HepG2 (cell line): Measurements from ENCODE around the gene REEP2. TPM values are rescaled to one million over a fixed set of nuclear protein-coding genes. Genes with fewer than 3 reads are reported as not detected.

Source experiments
- ETV5 ChIP-seq: IDR thresholded peaks from 2 replicates; pipeline ENCODE4 v1.6.1; 2018; ENCODE audit warnings: missing biosample characterization, missing genetic modification reagents, inconsistent platforms, borderline replicate concordance
- HOXA3 ChIP-seq: sonication (generic); formaldehyde crosslinking; IDR thresholded peaks from 2 replicates; pipeline ENCODE4 v1.5.0; 2020; ENCODE audit warnings: missing genetic modification reagents
- PAF1 ChIP-seq: IDR thresholded peaks from 2 replicates; pipeline ENCODE4 v1.6.1; 2016; ENCODE audit warnings: missing genetic modification reagents, missing compliant biosample characterization
- TEAD3 ChIP-seq: optimal IDR thresholded peaks from 2 replicates; pipeline ENCODE3; 2016; ENCODE audit warnings: borderline replicate concordance
- ZNF160 ChIP-seq: sonication (generic); formaldehyde crosslinking; IDR thresholded peaks from 2 replicates; pipeline ENCODE4 v1.8.0; 2022; ENCODE audit warnings: mild to moderate bottlenecking, inconsistent platforms, missing genetic modification reagents
- ZNF749 ChIP-seq: sonication (generic); formaldehyde crosslinking; IDR thresholded peaks from 2 replicates; pipeline ENCODE4 v1.8.0; 2022; ENCODE audit warnings: mild to moderate bottlenecking, missing genetic modification reagents, moderate library complexity, borderline replicate concordance
- polyA plus RNA-seq, 8 experiments: library from polyadenylated mRNA; depleted of rRNA in 3 of 8; stranded (reverse) in 7 of 8; unstranded in 1 of 8; fragments of >200 nt; fragmentation: Illumina TruSeq in 4 of 8; extraction: Trizol in 4 of 8; gene quantifications; 2 replicates each; pipeline versions ENCODE4 v1.2.1 to v1.2.3, GENCODE V29; 2011 to 2016; ENCODE audit warnings: low read depth in 4 of 8, missing spikeins in 1 of 8, mixed read lengths in 1 of 8; ENCODE audit not compliant: insufficient read depth in 1 of 8
- total RNA-seq, 5 experiments: library from RNA; depleted of rRNA; stranded (reverse); fragments of >200 nt; fragmentation: Illumina TruSeq; extraction: Trizol; gene quantifications; 2 replicates each; pipeline ENCODE4 v1.2.3, GENCODE V29; 2016; ENCODE audit warnings: low read depth in 1 of 5
- TF ChIP-seq, protein P1 (sequence below): sonication (generic); formaldehyde crosslinking; IDR thresholded peaks from 2 replicates; pipeline ENCODE4 v1.5.0; 2020; ENCODE audit warnings: missing genetic modification reagents, mild to moderate bottlenecking, borderline replicate concordance
- TF ChIP-seq, protein P2 (sequence below): IDR thresholded peaks from 2 replicates; pipeline ENCODE4 v1.4.0; 2020; ENCODE audit warnings: mild to moderate bottlenecking, missing genetic modification reagents
- TF ChIP-seq, protein P3 (sequence below): sonication (generic); formaldehyde crosslinking; IDR thresholded peaks from 2 replicates; pipeline ENCODE4 v1.4.0; 2020; ENCODE audit warnings: mild to moderate bottlenecking, missing genetic modification reagents
- TF ChIP-seq, protein P4 (sequence below): IDR thresholded peaks from 2 replicates; pipeline ENCODE4 v1.6.1; 2018; ENCODE audit warnings: missing genetic modification reagents, mild to moderate bottlenecking, missing compliant biosample characterization
- TF ChIP-seq, protein P5 (sequence below): IDR thresholded peaks from 2 replicates; pipeline ENCODE4 v1.6.1; 2012; ENCODE audit warnings: low read length, improper control_type of control experiment

The REEP2 gene
- total and polyA plus RNA-seq, 2 of the 13 experiments (the other 11 are each of a cell fraction or from before 2014, with no cell fraction given), result 5.3 to 7.8 TPM

DNA sequence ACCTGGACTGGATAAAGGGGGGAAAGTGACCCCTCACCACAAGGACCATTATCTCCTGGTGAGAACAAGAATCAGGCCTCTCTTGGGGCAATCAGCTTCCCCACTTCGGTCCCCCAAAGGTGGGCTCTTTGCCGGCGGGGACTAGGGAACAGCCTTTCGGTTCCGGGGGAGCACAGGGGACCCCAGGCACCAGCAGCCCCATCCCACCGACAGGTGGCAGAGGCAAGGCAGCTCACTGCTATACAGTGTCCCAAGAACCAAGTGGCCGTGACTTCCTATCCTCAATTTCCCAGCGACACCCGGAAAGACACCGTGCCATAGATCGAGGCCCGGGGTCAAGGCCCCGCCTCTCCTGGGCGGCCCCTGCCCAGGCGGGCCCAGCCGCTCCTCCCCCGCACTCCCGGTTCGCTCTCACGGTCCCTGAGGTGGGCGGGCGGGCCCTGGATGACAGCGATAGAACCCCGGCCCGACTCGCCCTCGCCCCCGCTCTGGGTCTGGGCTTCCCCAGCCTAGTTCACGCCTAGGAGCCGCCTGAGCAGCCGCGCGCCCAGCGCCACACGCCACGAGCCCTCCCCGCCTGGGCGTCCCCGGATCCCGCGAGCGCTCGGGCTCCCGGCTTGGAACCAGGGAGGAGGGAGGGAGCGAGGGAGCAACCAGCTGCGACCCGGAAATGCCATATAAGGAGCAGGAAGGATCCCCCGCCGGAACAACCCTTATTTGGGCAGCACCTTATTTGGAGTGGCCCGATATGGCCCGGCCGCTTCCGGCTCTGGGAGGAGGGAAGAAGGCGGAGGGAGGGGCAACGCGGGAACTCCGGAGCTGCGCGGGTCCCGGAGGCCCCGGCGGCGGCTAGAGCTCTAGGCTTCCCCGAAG is 25.8 kb downstream of the REEP2 start (continued):
- TF ChIP-seq, protein P1, sequence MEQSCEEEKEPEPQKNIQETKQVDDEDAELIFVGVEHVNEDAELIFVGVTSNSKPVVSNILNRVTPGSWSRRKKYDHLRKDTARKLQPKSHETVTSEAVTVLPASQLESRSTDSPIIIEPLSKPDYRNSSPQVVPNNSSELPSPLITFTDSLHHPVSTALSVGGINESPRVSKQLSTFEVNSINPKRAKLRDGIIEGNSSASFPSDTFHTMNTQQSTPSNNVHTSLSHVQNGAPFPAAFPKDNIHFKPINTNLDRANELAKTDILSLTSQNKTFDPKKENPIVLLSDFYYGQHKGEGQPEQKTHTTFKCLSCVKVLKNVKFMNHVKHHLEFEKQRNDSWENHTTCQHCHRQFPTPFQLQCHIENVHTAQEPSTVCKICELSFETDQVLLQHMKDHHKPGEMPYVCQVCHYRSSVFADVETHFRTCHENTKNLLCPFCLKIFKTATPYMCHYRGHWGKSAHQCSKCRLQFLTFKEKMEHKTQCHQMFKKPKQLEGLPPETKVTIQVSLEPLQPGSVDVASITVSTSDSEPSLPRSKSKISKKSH, result no peak
- TF ChIP-seq, protein P2, sequence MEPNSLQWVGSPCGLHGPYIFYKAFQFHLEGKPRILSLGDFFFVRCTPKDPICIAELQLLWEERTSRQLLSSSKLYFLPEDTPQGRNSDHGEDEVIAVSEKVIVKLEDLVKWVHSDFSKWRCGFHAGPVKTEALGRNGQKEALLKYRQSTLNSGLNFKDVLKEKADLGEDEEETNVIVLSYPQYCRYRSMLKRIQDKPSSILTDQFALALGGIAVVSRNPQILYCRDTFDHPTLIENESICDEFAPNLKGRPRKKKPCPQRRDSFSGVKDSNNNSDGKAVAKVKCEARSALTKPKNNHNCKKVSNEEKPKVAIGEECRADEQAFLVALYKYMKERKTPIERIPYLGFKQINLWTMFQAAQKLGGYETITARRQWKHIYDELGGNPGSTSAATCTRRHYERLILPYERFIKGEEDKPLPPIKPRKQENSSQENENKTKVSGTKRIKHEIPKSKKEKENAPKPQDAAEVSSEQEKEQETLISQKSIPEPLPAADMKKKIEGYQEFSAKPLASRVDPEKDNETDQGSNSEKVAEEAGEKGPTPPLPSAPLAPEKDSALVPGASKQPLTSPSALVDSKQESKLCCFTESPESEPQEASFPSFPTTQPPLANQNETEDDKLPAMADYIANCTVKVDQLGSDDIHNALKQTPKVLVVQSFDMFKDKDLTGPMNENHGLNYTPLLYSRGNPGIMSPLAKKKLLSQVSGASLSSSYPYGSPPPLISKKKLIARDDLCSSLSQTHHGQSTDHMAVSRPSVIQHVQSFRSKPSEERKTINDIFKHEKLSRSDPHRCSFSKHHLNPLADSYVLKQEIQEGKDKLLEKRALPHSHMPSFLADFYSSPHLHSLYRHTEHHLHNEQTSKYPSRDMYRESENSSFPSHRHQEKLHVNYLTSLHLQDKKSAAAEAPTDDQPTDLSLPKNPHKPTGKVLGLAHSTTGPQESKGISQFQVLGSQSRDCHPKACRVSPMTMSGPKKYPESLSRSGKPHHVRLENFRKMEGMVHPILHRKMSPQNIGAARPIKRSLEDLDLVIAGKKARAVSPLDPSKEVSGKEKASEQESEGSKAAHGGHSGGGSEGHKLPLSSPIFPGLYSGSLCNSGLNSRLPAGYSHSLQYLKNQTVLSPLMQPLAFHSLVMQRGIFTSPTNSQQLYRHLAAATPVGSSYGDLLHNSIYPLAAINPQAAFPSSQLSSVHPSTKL, result peak; percentile 58; the same call in 1 of the 2 replicates
- TF ChIP-seq TEAD3 (CRISPR knock-in tag) (no peak), ZNF160 (peak; percentile 23), ETV5 (CRISPR knock-in tag) (peak; percentile 45; the same call in 1 of the 2 replicates), HOXA3 (CRISPR knock-in tag) (no peak; the same call in 1 of the 2 replicates), ZNF749 (CRISPR knock-in tag) (no peak), PAF1 (no peak)
- TF ChIP-seq, protein P3, sequence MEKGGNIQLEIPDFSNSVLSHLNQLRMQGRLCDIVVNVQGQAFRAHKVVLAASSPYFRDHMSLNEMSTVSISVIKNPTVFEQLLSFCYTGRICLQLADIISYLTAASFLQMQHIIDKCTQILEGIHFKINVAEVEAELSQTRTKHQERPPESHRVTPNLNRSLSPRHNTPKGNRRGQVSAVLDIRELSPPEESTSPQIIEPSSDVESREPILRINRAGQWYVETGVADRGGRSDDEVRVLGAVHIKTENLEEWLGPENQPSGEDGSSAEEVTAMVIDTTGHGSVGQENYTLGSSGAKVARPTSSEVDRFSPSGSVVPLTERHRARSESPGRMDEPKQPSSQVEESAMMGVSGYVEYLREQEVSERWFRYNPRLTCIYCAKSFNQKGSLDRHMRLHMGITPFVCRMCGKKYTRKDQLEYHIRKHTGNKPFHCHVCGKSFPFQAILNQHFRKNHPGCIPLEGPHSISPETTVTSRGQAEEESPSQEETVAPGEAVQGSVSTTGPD, result no peak
- TF ChIP-seq, protein P4, sequence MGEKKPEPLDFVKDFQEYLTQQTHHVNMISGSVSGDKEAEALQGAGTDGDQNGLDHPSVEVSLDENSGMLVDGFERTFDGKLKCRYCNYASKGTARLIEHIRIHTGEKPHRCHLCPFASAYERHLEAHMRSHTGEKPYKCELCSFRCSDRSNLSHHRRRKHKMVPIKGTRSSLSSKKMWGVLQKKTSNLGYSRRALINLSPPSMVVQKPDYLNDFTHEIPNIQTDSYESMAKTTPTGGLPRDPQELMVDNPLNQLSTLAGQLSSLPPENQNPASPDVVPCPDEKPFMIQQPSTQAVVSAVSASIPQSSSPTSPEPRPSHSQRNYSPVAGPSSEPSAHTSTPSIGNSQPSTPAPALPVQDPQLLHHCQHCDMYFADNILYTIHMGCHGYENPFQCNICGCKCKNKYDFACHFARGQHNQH (CRISPR knock-in tag), result no peak
- TF ChIP-seq, protein P5, sequence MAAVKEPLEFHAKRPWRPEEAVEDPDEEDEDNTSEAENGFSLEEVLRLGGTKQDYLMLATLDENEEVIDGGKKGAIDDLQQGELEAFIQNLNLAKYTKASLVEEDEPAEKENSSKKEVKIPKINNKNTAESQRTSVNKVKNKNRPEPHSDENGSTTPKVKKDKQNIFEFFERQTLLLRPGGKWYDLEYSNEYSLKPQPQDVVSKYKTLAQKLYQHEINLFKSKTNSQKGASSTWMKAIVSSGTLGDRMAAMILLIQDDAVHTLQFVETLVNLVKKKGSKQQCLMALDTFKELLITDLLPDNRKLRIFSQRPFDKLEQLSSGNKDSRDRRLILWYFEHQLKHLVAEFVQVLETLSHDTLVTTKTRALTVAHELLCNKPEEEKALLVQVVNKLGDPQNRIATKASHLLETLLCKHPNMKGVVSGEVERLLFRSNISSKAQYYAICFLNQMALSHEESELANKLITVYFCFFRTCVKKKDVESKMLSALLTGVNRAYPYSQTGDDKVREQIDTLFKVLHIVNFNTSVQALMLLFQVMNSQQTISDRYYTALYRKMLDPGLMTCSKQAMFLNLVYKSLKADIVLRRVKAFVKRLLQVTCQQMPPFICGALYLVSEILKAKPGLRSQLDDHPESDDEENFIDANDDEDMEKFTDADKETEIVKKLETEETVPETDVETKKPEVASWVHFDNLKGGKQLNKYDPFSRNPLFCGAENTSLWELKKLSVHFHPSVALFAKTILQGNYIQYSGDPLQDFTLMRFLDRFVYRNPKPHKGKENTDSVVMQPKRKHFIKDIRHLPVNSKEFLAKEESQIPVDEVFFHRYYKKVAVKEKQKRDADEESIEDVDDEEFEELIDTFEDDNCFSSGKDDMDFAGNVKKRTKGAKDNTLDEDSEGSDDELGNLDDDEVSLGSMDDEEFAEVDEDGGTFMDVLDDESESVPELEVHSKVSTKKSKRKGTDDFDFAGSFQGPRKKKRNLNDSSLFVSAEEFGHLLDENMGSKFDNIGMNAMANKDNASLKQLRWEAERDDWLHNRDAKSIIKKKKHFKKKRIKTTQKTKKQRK, result no peak
